Thoracic aorta (tissue), 2 donors: ENCODE data around the gene SOX6. TPM values are rescaled to one million over a fixed set of nuclear protein-coding genes. Genes with fewer than 3 reads are reported as not detected.

Source experiments
- ATAC-seq: fragments of 150-250 bp; one replicate; pipeline ENCODE4 v1.8.0; 2017; ENCODE audit warnings: low read depth; ENCODE audit not compliant: insufficient number of reproducible peaks, low FRiP score
- DNase-seq: peaks from one replicate; pipeline ENCODE4 v3.0.0-alpha.2; 2020; ENCODE audit warnings: low spot score
- H3K27ac ChIP-seq, 2 donors: fragments of 200-600 bp; sonication (generic); 1 replicate in 1 of 2; 2 replicates in 1 of 2; pipeline ENCODE4 v1.5.1; 2016; ENCODE audit warnings: mild to moderate bottlenecking in 2 of 2, moderate library complexity in 2 of 2
- H3K27me3 ChIP-seq: fragments of 200-600 bp; sonication (generic); replicated peaks from 2 replicates; pipeline ENCODE4 v1.6.0; 2016; ENCODE audit warnings: mild to moderate bottlenecking; ENCODE audit not compliant: insufficient read depth
- H3K36me3 ChIP-seq: fragments of 200-600 bp; sonication (generic); one replicate; pipeline ENCODE4 v1.5.1; 2016
- H3K4me1 ChIP-seq, 2 donors: fragments of 200-600 bp; sonication (generic); 1 replicate in 1 of 2; 2 replicates in 1 of 2; pipeline versions ENCODE4 v1.5.1 to v1.6.0; 2016; ENCODE audit warnings: low read depth in 2 of 2, mild to moderate bottlenecking in 1 of 2; ENCODE audit not compliant: control insufficient read depth in 1 of 2
- H3K4me3 ChIP-seq: fragments of 200-600 bp; sonication (generic); 2 replicates; pipeline ENCODE4 v1.5.1; 2016; ENCODE audit warnings: mild to moderate bottlenecking
- H3K9me3 ChIP-seq: fragments of 200-600 bp; sonication (generic); 2 replicates; pipeline ENCODE4 v1.5.1; 2016
- CTCF ChIP-seq: fragments of 200-600 bp; sonication (generic); IDR thresholded peaks from one replicate; pipeline ENCODE4 v1.5.1; 2019; ENCODE audit warnings: antibody characterized with exemption
- total RNA-seq, 2 donors: library from RNA; depleted of rRNA; stranded (reverse); fragments of >200 nt; gene quantifications; one replicate each; pipeline versions ENCODE4 v1.1.0 to v1.2.3, GENCODE V29; 2016

The SOX6 gene
- total RNA-seq, 2 donors from 2014 or later = 0.27 to 0.56 TPM

- no peaks in the 10 kb centered on the region for H3K4me1 ChIP-seq
- ATAC-seq (no peak), DNase-seq (no peak)
- H3K36me3 ChIP-seq = no peaks in the 10 kb centered on the region
- no peaks in the 10 kb centered on the region for H3K9me3 ChIP-seq
- no peak for TF ChIP-seq CTCF
- no peaks in the 10 kb centered on the region for H3K27me3 ChIP-seq
- H3K4me3 ChIP-seq = no peak overlapping the region
- H3K27ac ChIP-seq = no peak overlapping the region
Measured at GRCh38 chr11:16089481-16089880, 266.9 kb downstream of the SOX6 start.

- Histone ChIP-seq H3K27ac (no peak overlapping the region), H3K9me3 (no peaks in the 10 kb centered on the region), H3K4me1 (no peaks in the 10 kb centered on the region), H3K4me3 (no peak overlapping the region), H3K27me3 (no peaks in the 10 kb centered on the region), H3K36me3 (no peaks in the 10 kb centered on the region)
- no peak for ATAC-seq
- DNase-seq = no peak
- TF ChIP-seq CTCF = no peak
Measured at GRCh38 chr11:16088774-16089173, 267.6 kb downstream of the SOX6 start.

GRCh38 chr11:16087886-16088285 lies 268.5 kb downstream of the SOX6 start:
- Histone ChIP-seq H3K36me3 (no peaks in the 10 kb centered on the region), H3K27me3 (no peaks in the 10 kb centered on the region), H3K4me1 (no peaks in the 10 kb centered on the region), H3K4me3 (no peak overlapping the region), H3K27ac (no peak overlapping the region), H3K9me3 (no peaks in the 10 kb centered on the region)
- no peak for ATAC-seq
- no peak for DNase-seq
- TF ChIP-seq CTCF = no peak

DNA sequence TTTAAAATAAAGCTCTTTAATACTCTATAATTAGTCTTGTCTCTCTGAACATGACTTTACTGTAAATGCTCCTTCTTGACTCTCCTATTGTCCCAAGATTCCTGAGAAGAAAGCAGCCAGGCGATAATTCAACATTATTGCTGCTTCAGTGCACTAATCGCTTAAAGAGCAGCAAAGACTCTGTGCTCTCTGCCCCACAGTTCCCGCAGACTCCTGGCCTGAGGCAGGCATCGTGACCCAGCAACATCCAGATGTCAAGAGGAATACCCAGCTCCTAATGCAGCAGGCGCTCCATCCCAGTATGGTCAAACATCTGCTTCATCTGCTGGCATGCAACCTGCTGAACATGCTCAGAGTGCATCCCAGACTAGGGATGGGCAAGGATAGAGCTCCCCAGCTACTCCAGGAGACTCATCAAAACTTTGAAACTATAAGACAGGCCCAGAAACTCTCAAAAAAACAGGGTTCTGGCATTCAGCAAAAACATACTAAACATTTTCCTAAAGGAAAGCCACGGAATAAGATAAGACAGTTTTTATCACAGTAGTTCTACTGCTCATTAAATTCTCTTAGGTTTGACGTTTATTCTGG lies 270.0 kb downstream of the SOX6 start:
- Histone ChIP-seq H3K36me3 (no peaks in the 10 kb centered on the region), H3K27me3 (no peaks in the 10 kb centered on the region), H3K27ac (no peak overlapping the region), H3K4me1 (no peaks in the 10 kb centered on the region), H3K9me3 (no peaks in the 10 kb centered on the region), H3K4me3 (no peak overlapping the region)
- no peak for ATAC-seq
- no peak for TF ChIP-seq CTCF
- DNase-seq = no peak

GRCh38 chr11:16082095-16083055 lies 274.0 kb downstream of the SOX6 start:
- H3K9me3 ChIP-seq = no peaks in the 10 kb centered on the region
- DNase-seq (no peak), ATAC-seq (no peak)
- H3K27me3 ChIP-seq = no peaks in the 10 kb centered on the region
- H3K27ac ChIP-seq = no peak overlapping the region
- TF ChIP-seq CTCF = no peak
- H3K36me3 ChIP-seq = no peaks in the 10 kb centered on the region
- no peak overlapping the region for H3K4me3 ChIP-seq
- H3K4me1 ChIP-seq = no peaks in the 10 kb centered on the region
